Gastrocnemius medialis (tissue), 4 donors: ENCODE results near the gene FBXO48.

Source experiments
- POLR2A ChIP-seq, 2 donors: fragments of 450-650 bp; IDR thresholded peaks; one replicate each; pipeline ENCODE4 v1.6.1; 2017; ENCODE audit warnings: antibody characterized with exemption in 2 of 2, mild to moderate bottlenecking in 2 of 2, moderate library complexity in 2 of 2
- TF ChIP-seq, protein P1 (sequence below), 5 experiments: fragments of 450-650 bp in 3 of 5; fragments of 200-600 bp in 2 of 5; sonication (generic) in 2 of 5; IDR thresholded peaks in 4 of 5; conservative IDR thresholded peaks in 1 of 5; 1 replicate in 4 of 5; 2 replicates in 1 of 5; pipeline ENCODE4 v1.5.1; 2016 to 2019; ENCODE audit warnings: antibody characterized with exemption in 5 of 5, mild to moderate bottlenecking in 3 of 5, moderate library complexity in 3 of 5

- TF ChIP-seq, protein P1, sequence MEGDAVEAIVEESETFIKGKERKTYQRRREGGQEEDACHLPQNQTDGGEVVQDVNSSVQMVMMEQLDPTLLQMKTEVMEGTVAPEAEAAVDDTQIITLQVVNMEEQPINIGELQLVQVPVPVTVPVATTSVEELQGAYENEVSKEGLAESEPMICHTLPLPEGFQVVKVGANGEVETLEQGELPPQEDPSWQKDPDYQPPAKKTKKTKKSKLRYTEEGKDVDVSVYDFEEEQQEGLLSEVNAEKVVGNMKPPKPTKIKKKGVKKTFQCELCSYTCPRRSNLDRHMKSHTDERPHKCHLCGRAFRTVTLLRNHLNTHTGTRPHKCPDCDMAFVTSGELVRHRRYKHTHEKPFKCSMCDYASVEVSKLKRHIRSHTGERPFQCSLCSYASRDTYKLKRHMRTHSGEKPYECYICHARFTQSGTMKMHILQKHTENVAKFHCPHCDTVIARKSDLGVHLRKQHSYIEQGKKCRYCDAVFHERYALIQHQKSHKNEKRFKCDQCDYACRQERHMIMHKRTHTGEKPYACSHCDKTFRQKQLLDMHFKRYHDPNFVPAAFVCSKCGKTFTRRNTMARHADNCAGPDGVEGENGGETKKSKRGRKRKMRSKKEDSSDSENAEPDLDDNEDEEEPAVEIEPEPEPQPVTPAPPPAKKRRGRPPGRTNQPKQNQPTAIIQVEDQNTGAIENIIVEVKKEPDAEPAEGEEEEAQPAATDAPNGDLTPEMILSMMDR (IDR thresholded peaks at IDR 0.05 in 4 of 5, conservative IDR thresholded peaks at IDR 0.05 in 1 of 5) = no peak
- TF ChIP-seq POLR2A (IDR thresholded peaks at IDR 0.05) = no peak
Measured at GRCh38 chr2:68426848-68427579, 40.1 kb downstream of the FBXO48 start.
